ENCODE measurements around the gene FMNL3.

Gene FMNL3

DNA sequence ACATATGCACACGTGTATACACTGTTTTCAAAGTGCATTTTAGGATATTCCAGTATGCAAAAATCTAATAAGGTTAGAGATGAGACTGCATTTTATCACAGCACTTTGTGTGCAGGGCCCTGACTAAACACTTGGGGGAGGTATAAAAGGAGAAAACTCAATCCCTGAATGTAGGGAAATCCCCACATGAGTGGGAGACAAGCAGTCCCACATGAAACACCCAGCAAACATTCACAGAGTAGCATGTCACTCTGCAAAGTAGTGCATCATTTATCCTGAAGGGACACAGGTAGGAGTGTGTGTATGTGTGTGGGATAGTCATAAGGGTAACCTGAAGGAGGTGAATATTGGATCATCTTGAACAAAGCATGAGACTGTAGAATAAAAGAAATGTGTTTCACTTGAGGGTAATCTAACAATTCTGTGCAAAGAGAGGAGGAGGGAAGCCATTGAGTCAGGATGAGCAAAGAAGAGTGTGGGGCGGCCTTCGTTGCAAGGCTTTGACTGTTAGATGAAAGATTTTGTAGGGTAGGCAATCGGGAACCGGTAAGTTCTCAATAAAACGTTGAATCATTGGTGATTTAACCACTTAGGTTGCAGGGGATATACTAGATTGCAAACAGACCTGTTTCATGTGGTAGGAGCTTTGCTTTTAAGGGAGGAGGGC is 80.9 kb downstream of the FMNL3 start:
- TF ChIP-seq, protein P1, sequence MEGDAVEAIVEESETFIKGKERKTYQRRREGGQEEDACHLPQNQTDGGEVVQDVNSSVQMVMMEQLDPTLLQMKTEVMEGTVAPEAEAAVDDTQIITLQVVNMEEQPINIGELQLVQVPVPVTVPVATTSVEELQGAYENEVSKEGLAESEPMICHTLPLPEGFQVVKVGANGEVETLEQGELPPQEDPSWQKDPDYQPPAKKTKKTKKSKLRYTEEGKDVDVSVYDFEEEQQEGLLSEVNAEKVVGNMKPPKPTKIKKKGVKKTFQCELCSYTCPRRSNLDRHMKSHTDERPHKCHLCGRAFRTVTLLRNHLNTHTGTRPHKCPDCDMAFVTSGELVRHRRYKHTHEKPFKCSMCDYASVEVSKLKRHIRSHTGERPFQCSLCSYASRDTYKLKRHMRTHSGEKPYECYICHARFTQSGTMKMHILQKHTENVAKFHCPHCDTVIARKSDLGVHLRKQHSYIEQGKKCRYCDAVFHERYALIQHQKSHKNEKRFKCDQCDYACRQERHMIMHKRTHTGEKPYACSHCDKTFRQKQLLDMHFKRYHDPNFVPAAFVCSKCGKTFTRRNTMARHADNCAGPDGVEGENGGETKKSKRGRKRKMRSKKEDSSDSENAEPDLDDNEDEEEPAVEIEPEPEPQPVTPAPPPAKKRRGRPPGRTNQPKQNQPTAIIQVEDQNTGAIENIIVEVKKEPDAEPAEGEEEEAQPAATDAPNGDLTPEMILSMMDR (IDR thresholded peaks at IDR 0.05), result peak; percentile 8; the same call in 1 of the 2 replicates

DNA sequence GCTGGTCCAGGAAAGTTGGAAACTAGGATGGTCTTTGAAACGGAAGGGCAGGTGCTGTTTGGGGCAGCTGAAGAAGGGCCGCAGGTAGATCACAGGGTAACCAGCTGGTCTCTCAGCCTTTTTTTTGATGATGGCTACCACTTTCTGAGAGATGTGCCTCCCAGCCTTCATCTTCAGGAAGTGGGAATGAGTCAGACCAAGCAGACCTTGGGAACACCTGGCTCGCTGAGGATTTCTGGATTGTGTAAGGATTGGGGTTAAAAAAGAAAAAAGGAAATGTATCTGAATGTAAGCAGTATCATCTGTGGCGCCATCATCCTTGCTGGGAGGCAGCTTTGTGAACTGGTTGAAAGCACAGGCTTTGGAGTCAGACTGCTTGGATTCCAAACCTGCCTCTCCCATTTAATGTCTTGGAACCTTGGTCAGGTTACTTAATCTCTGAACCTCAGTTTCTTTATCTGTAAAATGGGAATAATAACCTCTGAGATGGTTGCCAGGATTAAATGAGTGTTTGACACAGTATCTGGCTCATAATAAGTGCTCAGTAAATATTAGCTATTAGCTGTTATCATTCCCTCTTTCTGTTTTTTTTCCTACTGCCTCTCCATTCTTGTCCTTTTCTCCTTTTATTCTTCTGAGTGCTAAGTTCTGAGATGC is 82.2 kb downstream of the FMNL3 start:
- TF ChIP-seq, protein P1 (IDR thresholded peaks at IDR 0.05), result no peak

DNA sequence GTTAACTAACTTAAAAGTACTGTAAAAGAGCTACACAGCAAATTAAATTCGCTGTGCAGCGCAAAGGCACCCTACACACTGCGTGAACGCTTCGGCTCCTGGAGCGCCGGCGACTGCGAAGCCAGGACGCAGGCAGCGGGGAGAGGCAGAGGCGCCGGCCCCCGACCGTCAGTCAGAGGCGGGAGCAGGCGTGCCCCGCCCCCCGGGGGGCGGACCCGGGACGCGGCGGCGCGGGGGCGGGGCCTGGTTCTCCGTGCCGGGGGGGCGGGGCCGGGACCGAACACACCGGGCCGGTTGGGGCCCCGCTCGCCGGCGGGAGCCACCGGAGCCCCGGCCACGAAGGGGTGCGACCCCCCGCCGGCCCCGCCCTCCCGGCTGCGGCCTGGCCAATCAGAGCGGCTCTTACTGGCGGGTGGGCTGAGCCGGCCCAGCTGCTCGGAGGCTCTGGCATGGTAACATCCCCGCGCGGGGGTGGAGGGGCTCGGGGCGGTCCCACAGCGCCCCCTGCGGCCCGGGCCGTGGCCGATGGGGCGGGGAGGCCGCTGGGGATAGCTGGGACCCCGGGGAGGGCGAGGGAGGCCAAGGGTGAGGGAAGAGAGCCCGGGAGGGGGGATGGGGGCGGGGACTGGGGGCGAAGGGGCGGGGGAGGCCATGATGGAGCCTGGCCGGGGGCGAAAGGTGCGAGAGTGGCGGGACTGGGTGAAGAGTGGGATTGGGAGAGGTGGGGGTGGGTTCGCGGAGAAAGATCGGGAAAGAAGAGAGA is 83.9 kb downstream of the FMNL3 start, which contains the start of gene PRPF40B:
Gene PRPF40B, plus strand, starts transcription at position 420 of the 763 bp plus-strand sequence. Its CDS starts 30 bp downstream, at position 450.
- TF ChIP-seq, protein P1 (IDR thresholded peaks at IDR 0.05), result peak; percentile 40; the same call in 1 of the 2 replicates

DNA sequence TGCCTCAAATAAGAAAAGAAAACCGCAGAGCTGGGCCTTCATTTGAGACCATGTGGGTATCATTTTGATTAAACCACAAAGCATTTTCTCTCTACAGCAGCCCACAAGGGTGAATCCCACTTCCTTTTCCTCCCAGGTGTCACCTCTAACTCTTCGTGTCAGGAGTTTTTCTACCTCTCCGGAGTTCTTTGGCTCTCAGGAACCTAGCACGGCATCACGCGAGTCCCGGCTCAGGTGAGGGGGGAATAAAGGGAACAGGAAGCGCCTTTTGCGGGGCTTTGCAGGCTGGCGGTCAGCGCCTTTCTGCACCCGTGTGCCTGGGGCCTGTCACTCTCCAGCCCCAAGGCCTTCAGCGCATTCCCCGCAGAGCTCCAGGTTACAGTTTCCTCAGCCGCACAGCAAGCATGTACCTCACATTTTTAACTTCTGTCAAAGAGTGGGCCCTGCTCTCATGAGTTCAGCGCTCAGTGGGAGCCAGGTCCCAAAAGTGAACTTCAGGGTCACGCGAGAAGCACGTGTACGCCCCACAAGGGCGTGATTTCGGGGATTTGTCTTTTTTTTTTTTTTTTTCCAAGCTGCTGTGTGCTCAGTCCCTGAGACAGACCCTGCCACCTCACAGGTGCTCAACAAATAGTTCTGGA is 84.6 kb downstream of the FMNL3 start:
- TF ChIP-seq, protein P1 (IDR thresholded peaks at IDR 0.05), result no peak

DNA sequence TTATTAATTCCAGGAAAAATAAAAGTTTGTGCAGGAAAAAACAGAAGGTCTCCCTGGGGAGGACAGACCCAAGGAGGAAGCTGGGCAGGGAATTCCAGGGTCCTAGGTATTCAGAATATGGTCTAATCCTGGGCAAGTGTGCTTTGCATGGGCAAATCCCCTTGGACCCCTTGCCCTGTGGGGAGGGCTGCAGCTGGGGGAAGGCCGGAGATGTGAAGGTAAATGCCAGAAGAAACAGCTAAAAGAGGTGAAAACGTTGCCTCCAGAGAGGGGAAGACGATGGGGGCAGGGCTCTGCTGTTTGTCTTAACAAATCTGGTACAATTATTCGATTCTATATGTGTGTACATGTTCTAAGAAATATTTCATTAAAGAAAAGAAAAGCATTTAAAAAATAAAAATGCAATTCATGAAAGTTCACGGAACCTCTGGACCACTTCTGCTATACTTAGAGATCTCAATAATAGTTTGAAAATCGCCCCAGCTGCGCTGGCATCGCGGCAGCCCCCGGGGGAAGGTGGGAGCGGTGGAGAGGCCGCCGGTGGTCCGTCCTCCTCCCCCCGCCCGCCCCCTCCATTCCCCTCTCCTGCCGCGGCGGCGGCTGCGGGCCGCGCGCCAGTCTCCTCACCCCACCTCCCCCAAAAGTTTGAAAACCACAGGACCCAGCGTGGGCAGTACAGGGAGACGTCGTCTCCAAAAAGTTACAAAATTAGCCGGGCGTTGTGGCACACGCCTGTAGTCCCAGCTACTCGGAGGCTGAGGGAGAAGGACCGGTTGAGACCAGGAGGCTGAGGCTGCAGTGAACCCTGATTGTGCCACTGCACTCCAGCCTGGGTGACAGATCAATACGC is 85.3 kb downstream of the FMNL3 start:
- TF ChIP-seq, protein P1 (IDR thresholded peaks at IDR 0.05), result no peak

DNA sequence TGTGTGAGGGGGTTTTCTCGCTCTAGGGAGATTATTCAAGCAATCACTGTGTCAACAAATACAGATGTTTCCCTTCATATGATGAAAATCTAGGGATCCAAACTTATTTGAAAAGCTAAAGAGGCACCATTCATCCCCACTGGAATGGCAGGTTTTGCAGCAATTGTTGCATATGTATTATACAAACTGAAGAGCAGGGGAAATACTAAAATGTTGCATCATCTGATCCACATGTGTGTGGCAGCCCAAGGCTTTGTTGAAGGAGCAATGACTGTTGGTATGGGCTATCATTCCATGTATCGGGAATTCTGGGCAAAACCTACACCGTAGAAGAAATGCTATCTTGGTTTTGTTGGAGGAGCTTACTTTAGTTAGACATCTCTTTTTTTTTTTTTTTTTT is 87.9 kb downstream of the FMNL3 start:
- TF ChIP-seq, protein P1 (IDR thresholded peaks at IDR 0.05), result no peak
